Ectodermal cell (in vitro differentiated cells): Measurements from ENCODE around the gene PMP22.

Experiments
- H3K27ac ChIP-seq: 2 replicates; pipeline ENCODE4 v1.7.0; 2013; ENCODE audit warnings: mild to moderate bottlenecking, low read depth, low read length; ENCODE audit not compliant: insufficient read depth, poor library complexity, severe bottlenecking
- H3K27me3 ChIP-seq: 2 replicates; pipeline ENCODE4 v1.7.0; 2013; ENCODE audit warnings: mild to moderate bottlenecking, low read length; ENCODE audit not compliant: insufficient read depth, control insufficient read depth, poor library complexity, severe bottlenecking
- H3K36me3 ChIP-seq: one replicate; pipeline ENCODE4 v1.7.0; 2013; ENCODE audit warnings: low read length; ENCODE audit not compliant: control insufficient read depth, insufficient read depth
- H3K4me1 ChIP-seq: one replicate; pipeline ENCODE4 v1.7.0; 2013; ENCODE audit warnings: low read length; ENCODE audit not compliant: control insufficient read depth, insufficient read depth
- H3K4me3 ChIP-seq: 2 replicates; pipeline ENCODE4 v1.7.0; 2013; ENCODE audit warnings: low read depth, low read length, control low read depth; ENCODE audit not compliant: insufficient read depth
- H3K9me3 ChIP-seq: 2 replicates; pipeline ENCODE4 v1.7.0; 2013; ENCODE audit warnings: mild to moderate bottlenecking, low read length, moderate library complexity; ENCODE audit not compliant: control insufficient read depth
- WGBS, 2 experiments: methylation state at CpG; one replicate each; pipeline ENCODE4 v1.1.7; 2013; ENCODE audit warnings: missing lambda C conversion rate in 2 of 2; 5-methylcytosine and 5-hydroxymethylcytosine counted together

PMP22 gene

GRCh38 chr17:15180121-15180561 is 85.0 kb downstream of the PMP22 start:
- no peaks in the 10 kb centered on the region for H3K9me3 ChIP-seq
- no peaks in the 10 kb centered on the region for H3K36me3 ChIP-seq
- no peaks in the 10 kb centered on the region for H3K27me3 ChIP-seq
- H3K4me1 ChIP-seq, result no peaks in the 10 kb centered on the region
- WGBS, 2 experiments, result 44 to 48% methylated on average over 8 of the region's 8 CpGs
- H3K27ac ChIP-seq, result no peak overlapping the region
- no peak overlapping the region for H3K4me3 ChIP-seq
